Muscle layer of duodenum (tissue), 2 donors: ENCODE measurements around the gene PDCD2L.
"Not testable (repeated sequence)": the region's sequence is repeated elsewhere in the genome, so short reads cannot be mapped to it uniquely, and the experiment has no call there.

Source experiments
- H3K27ac ChIP-seq: one replicate; pipeline ENCODE4 v1.7.0; 2013; ENCODE audit warnings: mild to moderate bottlenecking, low read length
- H3K27me3 ChIP-seq: one replicate; pipeline ENCODE4 v1.7.0; 2013; ENCODE audit warnings: low read depth, mild to moderate bottlenecking, control low read depth, low read length
- H3K36me3 ChIP-seq, 2 donors: one replicate each; pipeline ENCODE4 v1.7.0; 2013; ENCODE audit warnings: low read length in 2 of 2, control low read depth in 1 of 2, mild to moderate bottlenecking in 1 of 2; ENCODE audit not compliant: insufficient read depth in 2 of 2, control insufficient read depth in 1 of 2
- H3K4me1 ChIP-seq, 2 donors: one replicate each; pipeline ENCODE4 v1.7.0; 2013; ENCODE audit warnings: low read length in 2 of 2, mild to moderate bottlenecking in 2 of 2, control low read depth in 1 of 2, moderate library complexity in 1 of 2; ENCODE audit not compliant: insufficient read depth in 2 of 2, control insufficient read depth in 1 of 2
- H3K4me3 ChIP-seq, 2 donors: one replicate each; pipeline ENCODE4 v1.7.0; 2013; ENCODE audit warnings: low read length in 2 of 2, low read depth in 1 of 2, mild to moderate bottlenecking in 1 of 2
- H3K9me3 ChIP-seq, 2 donors: one replicate each; pipeline ENCODE4 v1.7.0; 2013; ENCODE audit warnings: low read length in 2 of 2, control low read depth in 1 of 2, mild to moderate bottlenecking in 1 of 2; ENCODE audit not compliant: control insufficient read depth in 1 of 2
- donor health status: healthy.

PDCD2L gene

GRCh38 chr19:34375598-34375997 lies 28.6 kb upstream of the PDCD2L start:
- Histone ChIP-seq H3K4me3 (no peak overlapping the region), H3K27me3 (no peaks in the 10 kb centered on the region), H3K4me1 (no peaks in the 10 kb centered on the region), H3K27ac (no peak overlapping the region), H3K9me3 (no peaks in the 10 kb centered on the region), H3K36me3 (peaks cover 46 to 70% of the 10 kb centered on the region in 2 donors)

GRCh38 chr19:34380639-34381241 lies 23.5 kb upstream of the PDCD2L start:
- H3K9me3 ChIP-seq, result no peaks in the 10 kb centered on the region
- H3K36me3 ChIP-seq, result peaks cover 69 to 86% of the 10 kb centered on the region in 2 donors
- no peaks in the 10 kb centered on the region for H3K27me3 ChIP-seq
- H3K4me3 ChIP-seq, result no peak overlapping the region
- no peak overlapping the region for H3K27ac ChIP-seq
- no peaks in the 10 kb centered on the region for H3K4me1 ChIP-seq

DNA sequence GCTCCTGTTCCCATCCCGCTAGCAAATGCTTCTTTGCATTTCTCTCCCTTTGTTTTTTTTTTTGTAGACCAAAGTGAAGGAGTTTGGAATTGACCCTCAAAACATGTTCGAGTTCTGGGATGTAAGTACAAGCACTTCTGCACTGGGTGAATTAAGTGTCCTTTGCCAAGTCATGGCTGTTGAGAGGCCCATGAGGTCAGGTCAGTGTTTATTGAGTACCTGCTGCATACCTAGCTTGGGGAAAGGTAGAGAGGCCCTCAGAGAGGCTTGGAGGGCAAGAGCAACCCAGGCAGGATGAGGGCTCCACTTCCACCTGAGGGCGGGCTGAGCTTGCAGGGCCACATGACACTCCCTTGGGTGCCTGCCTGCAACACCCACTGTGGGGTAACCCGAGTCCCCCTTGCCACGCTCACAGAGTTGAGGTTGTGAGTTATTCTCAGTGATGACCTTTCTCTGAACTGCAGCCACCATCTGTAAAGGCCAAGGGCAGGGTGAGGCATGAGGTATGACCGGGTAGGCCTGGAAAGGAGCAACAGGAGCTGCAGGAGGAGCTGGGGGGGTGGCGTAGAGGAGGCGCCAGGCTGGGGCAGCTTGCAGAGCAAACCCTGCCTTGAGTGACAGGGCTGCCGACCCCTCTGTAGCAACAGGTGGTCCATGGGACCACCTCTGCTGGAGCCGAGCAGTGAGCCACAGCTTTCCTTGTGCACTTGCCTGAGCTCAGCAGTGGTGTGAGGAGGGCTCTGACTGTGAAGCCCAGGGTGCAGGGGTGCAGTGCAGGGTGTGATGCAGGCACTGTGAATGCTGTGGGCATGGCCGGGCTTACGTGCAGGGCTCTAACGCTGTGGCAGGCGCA lies 22.6 kb upstream of the PDCD2L start:
- H3K4me3 ChIP-seq, result no peak overlapping the region
- no peak overlapping the region for H3K27ac ChIP-seq
- no peaks in the 10 kb centered on the region for H3K9me3 ChIP-seq
- H3K36me3 ChIP-seq, result peaks cover 72 to 86% of the 10 kb centered on the region in 2 donors
- no peaks in the 10 kb centered on the region for H3K27me3 ChIP-seq
- H3K4me1 ChIP-seq, result no peaks in the 10 kb centered on the region

GRCh38 chr19:34382471-34382870 lies 21.7 kb upstream of the PDCD2L start:
- H3K27me3 ChIP-seq, result no peaks in the 10 kb centered on the region
- H3K4me1 ChIP-seq, result no peaks in the 10 kb centered on the region
- no peaks in the 10 kb centered on the region for H3K9me3 ChIP-seq
- no peak overlapping the region for H3K4me3 ChIP-seq
- H3K27ac ChIP-seq, result no peak overlapping the region
- peaks cover 78 to 92% of the 10 kb centered on the region in 2 donors for H3K36me3 ChIP-seq

DNA sequence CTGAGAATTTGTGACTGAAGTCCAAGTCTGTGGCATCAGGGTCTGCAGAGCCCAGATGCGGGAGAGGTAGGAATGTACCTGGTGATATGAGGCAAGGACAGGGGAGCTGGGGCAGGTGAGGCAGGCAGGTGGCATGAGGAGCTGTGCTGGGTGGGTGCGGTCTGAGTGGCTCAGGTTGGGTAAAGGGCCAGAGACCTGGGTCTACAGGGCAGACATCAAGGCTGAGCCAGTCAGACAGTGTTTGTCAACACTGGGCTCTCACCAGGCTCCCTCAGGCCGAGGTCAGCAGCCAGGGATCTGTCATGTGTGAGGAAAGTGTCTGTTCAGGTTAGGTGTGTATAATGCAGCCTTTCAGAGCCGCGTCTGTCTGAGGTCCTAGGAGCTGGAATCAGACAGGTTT lies 20.6 kb upstream of the PDCD2L start:
- no peaks in the 10 kb centered on the region for H3K27me3 ChIP-seq
- no peak overlapping the region for H3K4me3 ChIP-seq
- H3K4me1 ChIP-seq, result no peaks in the 10 kb centered on the region
- peaks cover 74 to 93% of the 10 kb centered on the region in 2 donors for H3K36me3 ChIP-seq
- H3K9me3 ChIP-seq, result no peaks in the 10 kb centered on the region
- H3K27ac ChIP-seq, result no peak overlapping the region

DNA sequence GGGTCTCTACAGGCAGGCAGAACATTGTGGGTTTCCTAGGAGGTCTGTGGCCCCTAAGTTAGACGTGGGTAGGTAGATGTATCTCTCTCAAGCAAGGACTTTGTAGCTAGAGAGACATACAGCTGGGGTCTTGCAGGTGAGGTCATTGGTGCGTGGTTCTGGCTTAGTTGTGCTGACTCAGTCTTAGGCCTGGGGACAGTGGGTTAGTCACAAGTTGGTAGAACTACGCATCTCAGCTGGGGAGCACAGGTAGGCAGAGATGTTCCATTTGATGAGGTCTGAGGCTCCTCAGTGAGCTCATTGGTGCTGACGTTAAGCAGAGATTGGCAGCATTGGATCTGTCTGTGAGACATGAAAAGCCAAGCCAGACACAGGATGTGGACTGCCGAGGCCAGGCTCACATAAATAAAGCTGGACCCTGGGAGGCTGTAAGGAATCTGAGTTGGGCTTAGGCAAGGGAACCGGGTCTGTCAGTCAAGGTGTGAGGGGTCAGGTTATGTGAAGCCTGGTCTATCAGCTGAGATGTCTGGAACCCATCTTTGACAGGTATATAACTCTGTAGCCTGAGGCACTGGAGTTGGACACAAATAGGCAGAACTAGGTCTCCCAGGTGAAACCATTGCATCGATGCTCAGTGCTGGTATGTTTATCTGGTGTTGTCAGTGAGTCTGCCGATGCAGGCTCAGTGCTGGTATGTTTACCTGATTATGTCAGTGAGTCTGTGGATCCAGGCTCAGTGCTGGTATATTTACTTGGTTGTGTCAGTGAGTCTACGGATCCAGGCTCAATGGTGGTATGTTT lies 17.4 kb upstream of the PDCD2L start:
- H3K27me3 ChIP-seq, result no peaks in the 10 kb centered on the region
- no peak overlapping the region for H3K4me3 ChIP-seq
- no peak overlapping the region for H3K27ac ChIP-seq
- H3K36me3 ChIP-seq, result peaks cover 77 to 94% of the 10 kb centered on the region in 2 donors
- H3K4me1 ChIP-seq, result no peaks in the 10 kb centered on the region
- H3K9me3 ChIP-seq, result no peaks in the 10 kb centered on the region

DNA sequence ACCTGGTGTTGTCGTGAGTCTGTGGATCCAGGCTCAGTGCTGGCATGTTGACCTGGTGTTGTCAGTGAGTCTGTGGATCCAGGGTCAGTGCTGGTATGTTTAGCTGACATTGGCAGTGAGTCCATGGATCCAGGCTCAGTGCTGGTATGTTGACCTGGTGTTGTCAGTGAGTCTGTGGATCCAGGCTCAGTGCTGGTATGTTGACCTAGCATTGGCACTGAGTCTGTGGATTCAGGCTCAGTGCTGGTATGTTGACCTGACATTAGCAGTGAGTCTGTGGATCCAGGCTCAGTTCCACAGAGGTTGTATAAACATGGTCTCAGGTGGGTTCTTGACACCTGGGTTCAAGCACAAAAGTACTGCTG lies 16.8 kb upstream of the PDCD2L start:
- H3K27me3 ChIP-seq, result no peaks in the 10 kb centered on the region
- no peak overlapping the region for H3K27ac ChIP-seq
- no peaks in the 10 kb centered on the region for H3K9me3 ChIP-seq
- no peaks in the 10 kb centered on the region for H3K4me1 ChIP-seq
- H3K4me3 ChIP-seq, result no peak overlapping the region
- peaks cover 77 to 94% of the 10 kb centered on the region in 2 donors for H3K36me3 ChIP-seq

GRCh38 chr19:34388745-34389144 lies 15.5 kb upstream of the PDCD2L start:
- not testable (repeated sequence) for H3K4me1 ChIP-seq, H3K9me3 ChIP-seq, H3K27ac ChIP-seq, H3K4me3 ChIP-seq, H3K27me3 ChIP-seq
- peaks cover 75 to 94% of the 10 kb centered on the region in 2 donors for H3K36me3 ChIP-seq

GRCh38 chr19:34391813-34392212 lies 12.4 kb upstream of the PDCD2L start:
- Histone ChIP-seq H3K27ac (no peak overlapping the region), H3K9me3 (no peaks in the 10 kb centered on the region), H3K4me1 (no peaks in the 10 kb centered on the region), H3K27me3 (no peaks in the 10 kb centered on the region), H3K4me3 (no peak overlapping the region), H3K36me3 (peaks cover 78 to 97% of the 10 kb centered on the region in 2 donors)

- no peaks in the 10 kb centered on the region for H3K9me3 ChIP-seq
- no peaks in the 10 kb centered on the region for H3K27me3 ChIP-seq
- H3K4me3 ChIP-seq, result no peak overlapping the region
- no peaks in the 10 kb centered on the region for H3K4me1 ChIP-seq
- H3K36me3 ChIP-seq, result peaks cover 71 to 95% of the 10 kb centered on the region in 2 donors
- H3K27ac ChIP-seq, result no peak overlapping the region
These were observed 11.2 kb upstream of the PDCD2L start for GRCh38 chr19:34393031-34393430.

DNA sequence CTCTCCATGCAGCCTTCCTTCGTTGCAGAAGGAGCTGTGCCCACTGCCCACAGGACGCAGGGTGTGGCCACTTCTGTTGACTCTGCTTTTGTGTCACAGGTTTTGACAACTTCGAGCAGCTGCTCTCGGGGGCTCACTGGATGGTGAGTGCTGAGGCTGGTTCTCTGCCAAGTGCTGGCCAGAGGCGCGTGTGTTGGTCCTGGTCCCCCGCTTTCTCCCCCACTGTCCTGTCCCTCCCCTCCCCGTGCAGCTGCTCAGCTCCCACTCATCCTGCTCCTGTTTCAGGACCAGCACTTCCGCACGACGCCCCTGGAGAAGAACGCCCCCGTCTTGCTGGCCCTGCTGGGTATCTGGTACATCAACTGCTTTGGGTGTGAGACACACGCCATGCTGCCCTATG lies 10.6 kb upstream of the PDCD2L start:
- H3K4me1 ChIP-seq, result no peaks in the 10 kb centered on the region
- no peaks in the 10 kb centered on the region for H3K27me3 ChIP-seq
- H3K27ac ChIP-seq, result no peak overlapping the region
- no peak overlapping the region for H3K4me3 ChIP-seq
- H3K9me3 ChIP-seq, result no peaks in the 10 kb centered on the region
- H3K36me3 ChIP-seq, result peaks cover 71 to 94% of the 10 kb centered on the region in 2 donors
